ENCODE results near the gene GALK2.

- TF ChIP-seq, protein P1, sequence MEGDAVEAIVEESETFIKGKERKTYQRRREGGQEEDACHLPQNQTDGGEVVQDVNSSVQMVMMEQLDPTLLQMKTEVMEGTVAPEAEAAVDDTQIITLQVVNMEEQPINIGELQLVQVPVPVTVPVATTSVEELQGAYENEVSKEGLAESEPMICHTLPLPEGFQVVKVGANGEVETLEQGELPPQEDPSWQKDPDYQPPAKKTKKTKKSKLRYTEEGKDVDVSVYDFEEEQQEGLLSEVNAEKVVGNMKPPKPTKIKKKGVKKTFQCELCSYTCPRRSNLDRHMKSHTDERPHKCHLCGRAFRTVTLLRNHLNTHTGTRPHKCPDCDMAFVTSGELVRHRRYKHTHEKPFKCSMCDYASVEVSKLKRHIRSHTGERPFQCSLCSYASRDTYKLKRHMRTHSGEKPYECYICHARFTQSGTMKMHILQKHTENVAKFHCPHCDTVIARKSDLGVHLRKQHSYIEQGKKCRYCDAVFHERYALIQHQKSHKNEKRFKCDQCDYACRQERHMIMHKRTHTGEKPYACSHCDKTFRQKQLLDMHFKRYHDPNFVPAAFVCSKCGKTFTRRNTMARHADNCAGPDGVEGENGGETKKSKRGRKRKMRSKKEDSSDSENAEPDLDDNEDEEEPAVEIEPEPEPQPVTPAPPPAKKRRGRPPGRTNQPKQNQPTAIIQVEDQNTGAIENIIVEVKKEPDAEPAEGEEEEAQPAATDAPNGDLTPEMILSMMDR (IDR thresholded peaks at IDR 0.05; ENCODE audit: insufficient read depth, low read length, poor library complexity, severe bottlenecking) = no peak
- TF ChIP-seq EZH2phosphoT487 (conservative IDR thresholded peaks at IDR 0.05; ENCODE audit: low read length) = no peak
These were observed 2.0 kb upstream of the GALK2 start for GRCh38 chr15:49168016-49168415.
